Stimulated activated CD4-positive, alpha-beta T cell treated with anti-CD3 and anti-CD28 coated beads, Interleukin-4, amount 100 ng/mL, for 4 hours (primary cell): ENCODE measurements around the gene HLA-DRB1.
"Not testable (repeated sequence)": the region's sequence is repeated elsewhere in the genome, so short reads cannot be mapped to it uniquely, and the experiment has no call there.

Source experiments
- DNase-seq, 2 experiments: peaks; one replicate each; pipeline ENCODE4 v3.0.0-alpha.2; 2020

Gene HLA-DRB1

GRCh38 chr6:32554116-32554965 is 35.3 kb downstream of the HLA-DRB1 start:
- DNase-seq = no peak

DNA sequence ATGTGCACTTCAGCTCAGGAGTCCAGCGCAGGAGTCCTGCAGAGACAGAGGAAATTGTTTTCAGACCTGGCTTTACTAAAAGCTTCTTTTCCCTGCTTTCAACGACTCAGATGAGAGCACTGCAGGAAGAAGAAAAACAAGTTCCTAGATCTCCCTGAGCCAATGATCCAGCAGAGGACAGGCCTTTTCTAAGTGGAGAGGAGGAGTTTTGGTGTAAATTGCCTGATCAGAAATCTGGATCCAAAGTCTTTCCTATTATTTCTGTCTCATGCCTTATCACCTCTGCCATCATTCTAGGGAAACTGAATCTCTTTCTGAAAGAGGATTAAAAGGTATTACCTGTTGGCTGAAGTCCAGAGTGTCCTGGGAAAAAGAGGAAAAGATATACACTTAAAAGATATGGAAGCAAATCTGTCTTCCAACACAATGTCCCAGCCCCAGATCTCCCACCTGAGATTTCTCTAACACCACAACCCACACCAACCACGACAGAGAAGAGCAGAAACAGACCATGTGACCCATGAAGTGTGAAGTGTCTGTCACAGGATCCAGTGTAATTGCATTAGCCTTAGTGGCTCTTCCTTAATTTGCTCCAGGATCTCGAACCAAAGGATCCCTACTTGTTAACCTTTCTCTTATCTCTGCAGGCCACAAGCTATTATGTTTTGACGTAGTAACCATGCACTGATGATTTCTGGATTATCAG is 36.5 kb downstream of the HLA-DRB1 start:
- no peak for DNase-seq

DNA sequence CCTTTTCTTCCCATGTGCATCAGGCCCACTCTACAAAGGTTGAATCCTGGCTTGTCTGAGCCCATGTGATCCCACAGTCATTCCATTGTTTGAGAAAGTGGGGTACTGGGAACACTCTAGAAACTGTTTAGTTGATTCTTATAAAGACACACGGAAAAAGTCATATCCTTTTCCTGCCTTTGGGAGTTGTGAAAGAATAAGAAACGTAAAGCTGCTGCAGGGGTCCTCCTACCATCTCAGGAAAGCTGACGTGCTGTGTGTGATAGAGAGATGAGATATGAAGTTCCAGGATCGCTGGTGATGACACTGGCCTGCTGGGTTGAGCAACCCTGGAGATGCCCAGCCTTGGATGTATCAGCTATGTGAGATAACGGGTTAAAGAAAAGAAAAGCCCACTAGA is 38.2 kb downstream of the HLA-DRB1 start:
- DNase-seq = no peak

GRCh38 chr6:32539839-32540238 is 49.8 kb downstream of the HLA-DRB1 start:
- DNase-seq = no peak

GRCh38 chr6:32530431-32530793 is 59.2 kb downstream of the HLA-DRB1 start:
- not testable (repeated sequence) for DNase-seq

GRCh38 chr6:32529697-32530430 is 59.8 kb downstream of the HLA-DRB1 start, which contains the start of gene HLA-DRB5:
TSS of gene HLA-DRB5 (minus strand) at chr6:32530287. CDS start at chr6:32530224, 63 bp downstream.
- no peak for DNase-seq
